HepG2 (cell line): Measurements from ENCODE around the gene GAREM1. TPM values are rescaled to one million over a fixed set of nuclear protein-coding genes. Genes with fewer than 3 reads are reported as not detected.

Experiments
- ARNT ChIP-seq: fragments of 450-650 bp; IDR thresholded peaks from 2 replicates; pipeline ENCODE4 v1.6.1; 2017
- ERF ChIP-seq: IDR thresholded peaks from 2 replicates; pipeline ENCODE4 v1.6.1; 2018; ENCODE audit warnings: missing biosample characterization, missing genetic modification reagents
- GATAD1 ChIP-seq: IDR thresholded peaks from 2 replicates; pipeline ENCODE4 v1.6.1; 2016; ENCODE audit warnings: missing genetic modification reagents, missing compliant biosample characterization
- HOXA5 ChIP-seq: sonication (generic); formaldehyde crosslinking; IDR thresholded peaks from 2 replicates; pipeline ENCODE4 v1.4.0; 2020; ENCODE audit warnings: missing genetic modification reagents
- SOX13 ChIP-seq, 3 experiments: fragments of 450-650 bp in 1 of 3; sonication (generic) in 1 of 3; formaldehyde crosslinking in 1 of 3; IDR thresholded peaks in 2 of 3; conservative IDR thresholded peaks in 1 of 3; 2 replicates each; pipeline versions ENCODE4 v1.5.0 to v1.6.1; 2016 to 2020; ENCODE audit warnings: antibody characterized with exemption in 1 of 3, mild to moderate bottlenecking in 1 of 3, missing compliant biosample characterization in 1 of 3, missing genetic modification reagents in 1 of 3, moderate library complexity in 1 of 3
- ZNF44 ChIP-seq: sonication (generic); formaldehyde crosslinking; IDR thresholded peaks from 2 replicates; pipeline ENCODE4 v1.5.1; 2020; ENCODE audit warnings: mild to moderate bottlenecking, missing genetic modification reagents
- ZNF614 ChIP-seq: IDR thresholded peaks from 2 replicates; pipeline ENCODE4 v1.6.1; 2018; ENCODE audit warnings: missing biosample characterization, missing genetic modification reagents, inconsistent platforms, borderline replicate concordance
- ZNF652 ChIP-seq: IDR thresholded peaks from 2 replicates; pipeline ENCODE4 v1.6.1; 2016; ENCODE audit warnings: low read depth, borderline replicate concordance
- ZNF660 ChIP-seq: sonication (generic); formaldehyde crosslinking; IDR thresholded peaks from 2 replicates; pipeline ENCODE4 v1.5.1; 2020; ENCODE audit warnings: mild to moderate bottlenecking, low read depth, missing genetic modification reagents, borderline replicate concordance
- ZNF772 ChIP-seq: sonication (generic); formaldehyde crosslinking; IDR thresholded peaks from 2 replicates; pipeline ENCODE4 v1.5.0; 2020; ENCODE audit warnings: mild to moderate bottlenecking, missing genetic modification reagents
- ZSCAN9 ChIP-seq: IDR thresholded peaks from 2 replicates; pipeline ENCODE4 v1.6.1; 2016; ENCODE audit warnings: borderline replicate concordance
- polyA plus RNA-seq, 8 experiments: library from polyadenylated mRNA; depleted of rRNA in 3 of 8; stranded (reverse) in 7 of 8; unstranded in 1 of 8; fragments of >200 nt; fragmentation: Illumina TruSeq in 4 of 8; extraction: Trizol in 4 of 8; gene quantifications; 2 replicates each; pipeline versions ENCODE4 v1.2.1 to v1.2.3, GENCODE V29; 2011 to 2016; ENCODE audit warnings: low read depth in 4 of 8, missing spikeins in 1 of 8, mixed read lengths in 1 of 8; ENCODE audit not compliant: insufficient read depth in 1 of 8
- total RNA-seq, 5 experiments: library from RNA; depleted of rRNA; stranded (reverse); fragments of >200 nt; fragmentation: Illumina TruSeq; extraction: Trizol; gene quantifications; 2 replicates each; pipeline ENCODE4 v1.2.3, GENCODE V29; 2016; ENCODE audit warnings: low read depth in 1 of 5
- TF ChIP-seq, protein P1 (sequence below): sonication (generic); formaldehyde crosslinking; IDR thresholded peaks from 2 replicates; pipeline ENCODE4 v1.4.0; 2020; ENCODE audit warnings: missing genetic modification reagents
- TF ChIP-seq, protein P2 (sequence below): sonication (generic); formaldehyde crosslinking; IDR thresholded peaks from 2 replicates; pipeline ENCODE4 v1.5.1; 2020; ENCODE audit warnings: mild to moderate bottlenecking, missing genetic modification reagents, borderline replicate concordance
- TF ChIP-seq, protein P3 (sequence below): sonication (generic); formaldehyde crosslinking; IDR thresholded peaks from 2 replicates; pipeline ENCODE4 v1.4.0; 2020; ENCODE audit warnings: missing genetic modification reagents
- TF ChIP-seq, protein P4 (sequence below): sonication (generic); formaldehyde crosslinking; IDR thresholded peaks from 2 replicates; pipeline ENCODE4 v1.5.0; 2020; ENCODE audit warnings: mild to moderate bottlenecking, missing genetic modification reagents

The GAREM1 gene
- total and polyA plus RNA-seq, 2 of the 13 experiments (the other 11 are each of a cell fraction or from before 2014, with no cell fraction given) = 2.5 to 2.9 TPM

DNA sequence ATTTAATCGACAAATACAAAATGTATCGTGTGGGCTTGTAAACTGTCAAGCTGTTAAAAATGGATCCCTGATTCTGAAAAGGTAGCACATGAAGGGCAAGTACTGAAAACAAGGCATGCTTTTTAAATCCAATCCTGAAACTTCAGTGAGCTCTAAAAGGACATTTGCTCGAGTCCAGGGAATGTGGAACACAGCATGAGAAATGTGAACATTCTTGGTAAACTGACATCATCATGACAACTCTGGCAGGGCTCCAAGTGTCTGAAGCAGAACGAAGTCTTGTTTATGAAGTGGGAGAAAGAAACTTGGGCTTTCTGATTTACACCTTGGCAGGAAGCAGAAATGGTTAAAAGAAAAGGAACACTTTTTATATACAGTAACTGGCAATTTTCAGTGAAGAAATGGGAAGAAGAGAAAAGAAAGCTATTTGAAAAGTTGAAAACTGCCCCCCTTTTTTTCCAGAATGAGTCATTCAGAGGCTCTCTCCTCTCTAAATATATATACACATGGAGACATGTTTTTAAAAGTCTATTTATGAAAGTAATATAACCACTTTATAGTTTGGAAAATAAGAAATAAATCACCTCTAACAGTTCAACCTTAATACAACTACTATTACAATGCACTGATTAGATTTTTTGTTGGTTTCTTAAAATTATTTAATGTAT, 120.8 kb downstream of the GAREM1 start (continued):
- TF ChIP-seq, protein P1, sequence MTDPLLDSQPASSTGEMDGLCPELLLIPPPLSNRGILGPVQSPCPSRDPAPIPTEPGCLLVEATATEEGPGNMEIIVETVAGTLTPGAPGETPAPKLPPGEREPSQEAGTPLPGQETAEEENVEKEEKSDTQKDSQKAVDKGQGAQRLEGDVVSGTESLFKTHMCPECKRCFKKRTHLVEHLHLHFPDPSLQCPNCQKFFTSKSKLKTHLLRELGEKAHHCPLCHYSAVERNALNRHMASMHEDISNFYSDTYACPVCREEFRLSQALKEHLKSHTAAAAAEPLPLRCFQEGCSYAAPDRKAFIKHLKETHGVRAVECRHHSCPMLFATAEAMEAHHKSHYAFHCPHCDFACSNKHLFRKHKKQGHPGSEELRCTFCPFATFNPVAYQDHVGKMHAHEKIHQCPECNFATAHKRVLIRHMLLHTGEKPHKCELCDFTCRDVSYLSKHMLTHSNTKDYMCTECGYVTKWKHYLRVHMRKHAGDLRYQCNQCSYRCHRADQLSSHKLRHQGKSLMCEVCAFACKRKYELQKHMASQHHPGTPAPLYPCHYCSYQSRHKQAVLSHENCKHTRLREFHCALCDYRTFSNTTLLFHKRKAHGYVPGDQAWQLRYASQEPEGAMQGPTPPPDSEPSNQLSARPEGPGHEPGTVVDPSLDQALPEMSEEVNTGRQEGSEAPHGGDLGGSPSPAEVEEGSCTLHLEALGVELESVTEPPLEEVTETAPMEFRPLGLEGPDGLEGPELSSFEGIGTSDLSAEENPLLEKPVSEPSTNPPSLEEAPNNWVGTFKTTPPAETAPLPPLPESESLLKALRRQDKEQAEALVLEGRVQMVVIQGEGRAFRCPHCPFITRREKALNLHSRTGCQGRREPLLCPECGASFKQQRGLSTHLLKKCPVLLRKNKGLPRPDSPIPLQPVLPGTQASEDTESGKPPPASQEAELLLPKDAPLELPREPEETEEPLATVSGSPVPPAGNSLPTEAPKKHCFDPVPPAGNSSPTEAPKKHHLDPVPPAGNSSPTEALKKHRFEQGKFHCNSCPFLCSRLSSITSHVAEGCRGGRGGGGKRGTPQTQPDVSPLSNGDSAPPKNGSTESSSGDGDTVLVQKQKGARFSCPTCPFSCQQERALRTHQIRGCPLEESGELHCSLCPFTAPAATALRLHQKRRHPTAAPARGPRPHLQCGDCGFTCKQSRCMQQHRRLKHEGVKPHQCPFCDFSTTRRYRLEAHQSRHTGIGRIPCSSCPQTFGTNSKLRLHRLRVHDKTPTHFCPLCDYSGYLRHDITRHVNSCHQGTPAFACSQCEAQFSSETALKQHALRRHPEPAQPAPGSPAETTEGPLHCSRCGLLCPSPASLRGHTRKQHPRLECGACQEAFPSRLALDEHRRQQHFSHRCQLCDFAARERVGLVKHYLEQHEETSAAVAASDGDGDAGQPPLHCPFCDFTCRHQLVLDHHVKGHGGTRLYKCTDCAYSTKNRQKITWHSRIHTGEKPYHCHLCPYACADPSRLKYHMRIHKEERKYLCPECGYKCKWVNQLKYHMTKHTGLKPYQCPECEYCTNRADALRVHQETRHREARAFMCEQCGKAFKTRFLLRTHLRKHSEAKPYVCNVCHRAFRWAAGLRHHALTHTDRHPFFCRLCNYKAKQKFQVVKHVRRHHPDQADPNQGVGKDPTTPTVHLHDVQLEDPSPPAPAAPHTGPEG = no peak
- TF ChIP-seq ZSCAN9 (peak; percentile 59; the same call in 1 of the 2 replicates), SOX13 (IDR thresholded peaks at IDR 0.05) (no peak), SOX13 (CRISPR knock-in tag; conservative IDR thresholded peaks at IDR 0.05 in 1 of 2, IDR thresholded peaks at IDR 0.05 in 1 of 2) (no peak), ZNF614 (CRISPR knock-in tag) (0 out of 2 replicates have a peak, but pooled peaks have one; percentile 34), HOXA5 (CRISPR knock-in tag) (no peak), ZNF660 (no peak), ZNF652 (CRISPR knock-in tag) (peak; percentile 48; the same call in 1 of the 2 replicates), ZNF772 (CRISPR knock-in tag) (no peak), ARNT (no peak), GATAD1 (CRISPR knock-in tag) (0 out of 2 replicates have a peak, but pooled peaks have one; percentile 18), ERF (CRISPR knock-in tag) (0 out of 2 replicates have a peak, but pooled peaks have one; percentile 52), ZNF44 (CRISPR knock-in tag) (no peak)
- TF ChIP-seq, protein P2, sequence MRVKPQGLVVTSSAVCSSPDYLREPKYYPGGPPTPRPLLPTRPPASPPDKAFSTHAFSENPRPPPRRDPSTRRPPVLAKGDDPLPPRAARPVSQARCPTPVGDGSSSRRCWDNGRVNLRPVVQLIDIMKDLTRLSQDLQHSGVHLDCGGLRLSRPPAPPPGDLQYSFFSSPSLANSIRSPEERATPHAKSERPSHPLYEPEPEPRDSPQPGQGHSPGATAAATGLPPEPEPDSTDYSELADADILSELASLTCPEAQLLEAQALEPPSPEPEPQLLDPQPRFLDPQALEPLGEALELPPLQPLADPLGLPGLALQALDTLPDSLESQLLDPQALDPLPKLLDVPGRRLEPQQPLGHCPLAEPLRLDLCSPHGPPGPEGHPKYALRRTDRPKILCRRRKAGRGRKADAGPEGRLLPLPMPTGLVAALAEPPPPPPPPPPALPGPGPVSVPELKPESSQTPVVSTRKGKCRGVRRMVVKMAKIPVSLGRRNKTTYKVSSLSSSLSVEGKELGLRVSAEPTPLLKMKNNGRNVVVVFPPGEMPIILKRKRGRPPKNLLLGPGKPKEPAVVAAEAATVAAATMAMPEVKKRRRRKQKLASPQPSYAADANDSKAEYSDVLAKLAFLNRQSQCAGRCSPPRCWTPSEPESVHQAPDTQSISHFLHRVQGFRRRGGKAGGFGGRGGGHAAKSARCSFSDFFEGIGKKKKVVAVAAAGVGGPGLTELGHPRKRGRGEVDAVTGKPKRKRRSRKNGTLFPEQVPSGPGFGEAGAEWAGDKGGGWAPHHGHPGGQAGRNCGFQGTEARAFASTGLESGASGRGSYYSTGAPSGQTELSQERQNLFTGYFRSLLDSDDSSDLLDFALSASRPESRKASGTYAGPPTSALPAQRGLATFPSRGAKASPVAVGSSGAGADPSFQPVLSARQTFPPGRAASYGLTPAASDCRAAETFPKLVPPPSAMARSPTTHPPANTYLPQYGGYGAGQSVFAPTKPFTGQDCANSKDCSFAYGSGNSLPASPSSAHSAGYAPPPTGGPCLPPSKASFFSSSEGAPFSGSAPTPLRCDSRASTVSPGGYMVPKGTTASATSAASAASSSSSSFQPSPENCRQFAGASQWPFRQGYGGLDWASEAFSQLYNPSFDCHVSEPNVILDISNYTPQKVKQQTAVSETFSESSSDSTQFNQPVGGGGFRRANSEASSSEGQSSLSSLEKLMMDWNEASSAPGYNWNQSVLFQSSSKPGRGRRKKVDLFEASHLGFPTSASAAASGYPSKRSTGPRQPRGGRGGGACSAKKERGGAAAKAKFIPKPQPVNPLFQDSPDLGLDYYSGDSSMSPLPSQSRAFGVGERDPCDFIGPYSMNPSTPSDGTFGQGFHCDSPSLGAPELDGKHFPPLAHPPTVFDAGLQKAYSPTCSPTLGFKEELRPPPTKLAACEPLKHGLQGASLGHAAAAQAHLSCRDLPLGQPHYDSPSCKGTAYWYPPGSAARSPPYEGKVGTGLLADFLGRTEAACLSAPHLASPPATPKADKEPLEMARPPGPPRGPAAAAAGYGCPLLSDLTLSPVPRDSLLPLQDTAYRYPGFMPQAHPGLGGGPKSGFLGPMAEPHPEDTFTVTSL (CRISPR knock-in tag) = 0 out of 2 replicates have a peak, but pooled peaks have one; percentile 34
- TF ChIP-seq, protein P3, sequence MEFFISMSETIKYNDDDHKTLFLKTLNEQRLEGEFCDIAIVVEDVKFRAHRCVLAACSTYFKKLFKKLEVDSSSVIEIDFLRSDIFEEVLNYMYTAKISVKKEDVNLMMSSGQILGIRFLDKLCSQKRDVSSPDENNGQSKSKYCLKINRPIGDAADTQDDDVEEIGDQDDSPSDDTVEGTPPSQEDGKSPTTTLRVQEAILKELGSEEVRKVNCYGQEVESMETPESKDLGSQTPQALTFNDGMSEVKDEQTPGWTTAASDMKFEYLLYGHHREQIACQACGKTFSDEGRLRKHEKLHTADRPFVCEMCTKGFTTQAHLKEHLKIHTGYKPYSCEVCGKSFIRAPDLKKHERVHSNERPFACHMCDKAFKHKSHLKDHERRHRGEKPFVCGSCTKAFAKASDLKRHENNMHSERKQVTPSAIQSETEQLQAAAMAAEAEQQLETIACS (CRISPR knock-in tag) = no peak
- TF ChIP-seq, protein P4, sequence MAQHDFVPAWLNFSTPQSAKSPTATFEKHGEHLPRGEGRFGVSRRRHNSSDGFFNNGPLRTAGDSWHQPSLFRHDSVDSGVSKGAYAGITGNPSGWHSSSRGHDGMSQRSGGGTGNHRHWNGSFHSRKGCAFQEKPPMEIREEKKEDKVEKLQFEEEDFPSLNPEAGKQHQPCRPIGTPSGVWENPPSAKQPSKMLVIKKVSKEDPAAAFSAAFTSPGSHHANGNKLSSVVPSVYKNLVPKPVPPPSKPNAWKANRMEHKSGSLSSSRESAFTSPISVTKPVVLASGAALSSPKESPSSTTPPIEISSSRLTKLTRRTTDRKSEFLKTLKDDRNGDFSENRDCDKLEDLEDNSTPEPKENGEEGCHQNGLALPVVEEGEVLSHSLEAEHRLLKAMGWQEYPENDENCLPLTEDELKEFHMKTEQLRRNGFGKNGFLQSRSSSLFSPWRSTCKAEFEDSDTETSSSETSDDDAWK (CRISPR knock-in tag) = no peak
